Measurements from ENCODE around the gene GRAMD1B.

DNA sequence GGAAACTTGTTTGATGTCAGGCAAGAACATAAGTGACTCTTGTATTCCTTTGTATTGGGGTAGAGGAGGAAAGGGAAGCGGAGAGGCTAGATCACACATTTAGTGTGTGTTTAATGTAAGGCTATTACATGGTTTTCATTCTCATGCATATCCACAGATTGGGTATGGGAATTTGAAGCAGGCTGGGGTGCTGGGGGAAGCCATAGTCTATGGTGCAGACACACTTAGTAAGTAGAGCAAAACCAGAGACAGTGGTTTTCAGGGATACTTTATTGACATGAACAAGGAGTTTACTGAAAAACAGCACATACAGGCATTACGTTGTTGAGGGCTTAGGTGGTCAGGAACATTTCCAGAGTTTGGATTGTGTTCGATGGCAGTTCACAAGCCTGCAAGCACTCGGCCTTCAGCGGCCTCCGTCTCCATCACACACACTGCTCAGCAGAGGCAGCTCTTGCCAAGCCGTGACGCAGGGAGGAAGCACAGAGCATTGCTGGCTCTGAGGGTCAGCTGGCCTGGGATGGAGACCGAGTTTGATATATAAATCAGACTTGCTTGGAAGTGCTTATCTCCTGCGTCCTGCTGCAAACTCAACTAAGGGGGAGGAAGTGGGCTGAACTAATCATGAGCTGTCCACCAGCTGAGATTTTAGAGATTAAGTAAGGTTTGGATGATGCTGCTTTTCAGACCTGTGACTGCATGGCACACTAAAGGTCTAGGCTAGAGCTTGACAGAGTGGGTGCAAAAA lies 199.0 kb downstream of the GRAMD1B start:
- TF ChIP-seq, protein P1, sequence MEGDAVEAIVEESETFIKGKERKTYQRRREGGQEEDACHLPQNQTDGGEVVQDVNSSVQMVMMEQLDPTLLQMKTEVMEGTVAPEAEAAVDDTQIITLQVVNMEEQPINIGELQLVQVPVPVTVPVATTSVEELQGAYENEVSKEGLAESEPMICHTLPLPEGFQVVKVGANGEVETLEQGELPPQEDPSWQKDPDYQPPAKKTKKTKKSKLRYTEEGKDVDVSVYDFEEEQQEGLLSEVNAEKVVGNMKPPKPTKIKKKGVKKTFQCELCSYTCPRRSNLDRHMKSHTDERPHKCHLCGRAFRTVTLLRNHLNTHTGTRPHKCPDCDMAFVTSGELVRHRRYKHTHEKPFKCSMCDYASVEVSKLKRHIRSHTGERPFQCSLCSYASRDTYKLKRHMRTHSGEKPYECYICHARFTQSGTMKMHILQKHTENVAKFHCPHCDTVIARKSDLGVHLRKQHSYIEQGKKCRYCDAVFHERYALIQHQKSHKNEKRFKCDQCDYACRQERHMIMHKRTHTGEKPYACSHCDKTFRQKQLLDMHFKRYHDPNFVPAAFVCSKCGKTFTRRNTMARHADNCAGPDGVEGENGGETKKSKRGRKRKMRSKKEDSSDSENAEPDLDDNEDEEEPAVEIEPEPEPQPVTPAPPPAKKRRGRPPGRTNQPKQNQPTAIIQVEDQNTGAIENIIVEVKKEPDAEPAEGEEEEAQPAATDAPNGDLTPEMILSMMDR (IDR thresholded peaks at IDR 0.05; ENCODE audit: low read depth, low read length, poor library complexity, severe bottlenecking) = no peak
- no peak for TF ChIP-seq EZH2phosphoT487 (IDR thresholded peaks at IDR 0.05; ENCODE audit: borderline replicate concordance, low read length)

Data from DOHH2 (cell line).